Immature natural killer cell (primary cell): ENCODE results near the gene HUWE1. TPM values are rescaled to one million over a fixed set of nuclear protein-coding genes. Genes with fewer than 3 reads are reported as not detected.

ENCODE experiments used
- DNase-seq, 3 donors: peaks; one replicate each; pipeline ENCODE4 v3.0.0; 2022; ENCODE audit warnings: mixed read lengths in 1 of 3
- H3K27ac Mint-ChIP-seq, 6 donors: one replicate each; pipeline ENCODE4 v1.8.0; 2020; ENCODE audit warnings: mixed read lengths in 6 of 6, mild to moderate bottlenecking in 5 of 6, inconsistent platforms in 4 of 6, moderate library complexity in 3 of 6
- H3K27me3 Mint-ChIP-seq, 3 donors: one replicate each; pipeline ENCODE4 v1.8.0; 2020 to 2021; ENCODE audit warnings: low read depth in 3 of 3, mild to moderate bottlenecking in 3 of 3, mixed read lengths in 3 of 3, moderate library complexity in 3 of 3, inconsistent platforms in 1 of 3
- H3K36me3 Mint-ChIP-seq, 3 donors: one replicate each; pipeline ENCODE4 v1.8.0; 2020; ENCODE audit warnings: mixed read lengths in 3 of 3, inconsistent platforms in 2 of 3, mild to moderate bottlenecking in 2 of 3
- H3K4me1 Mint-ChIP-seq, 2 donors: one replicate each; pipeline ENCODE4 v1.8.0; 2020; ENCODE audit warnings: inconsistent platforms in 2 of 2, mild to moderate bottlenecking in 2 of 2, mixed read lengths in 2 of 2, moderate library complexity in 1 of 2
- H3K4me3 Mint-ChIP-seq, 5 donors: one replicate each; pipeline ENCODE4 v1.8.0; 2020; ENCODE audit warnings: mild to moderate bottlenecking in 5 of 5, mixed read lengths in 5 of 5, inconsistent platforms in 3 of 5, moderate library complexity in 3 of 5
- H3K9me3 Mint-ChIP-seq, 6 donors: one replicate each; pipeline ENCODE4 v1.8.0; 2020; ENCODE audit warnings: mild to moderate bottlenecking in 6 of 6, mixed read lengths in 6 of 6, inconsistent platforms in 4 of 6, moderate library complexity in 3 of 6
- polyA plus RNA-seq, 3 donors: library from polyadenylated mRNA; unstranded; fragments of 300-500 nt; fragmentation: Illumina TruSeq; gene quantifications; one replicate each; pipeline ENCODE4 v1.2.3, GENCODE V29; 2021

The HUWE1 gene
- polyA plus RNA-seq, 3 donors from 2014 or later = 4.2 to 22.4 (median 4.6) TPM

DNA sequence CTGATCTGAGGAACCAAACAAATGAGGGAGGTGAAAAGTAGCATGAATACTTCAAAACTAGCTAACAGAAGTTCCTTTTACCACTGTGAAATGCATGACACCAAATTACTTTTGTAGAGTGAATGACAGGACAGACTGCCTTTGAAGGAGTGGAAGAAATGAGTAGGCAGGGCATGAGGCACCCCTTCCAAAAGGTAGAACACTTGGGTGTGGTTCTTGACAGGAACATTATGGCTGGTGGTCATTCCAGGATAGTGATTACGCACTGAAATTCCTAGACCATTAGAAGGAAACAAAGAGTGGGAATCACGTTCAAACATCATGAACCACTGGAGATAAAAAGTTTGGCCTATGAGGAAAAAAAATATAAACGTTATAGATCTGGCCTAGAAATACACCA, 4.9 kb downstream of the HUWE1 start:
- peak overlapping the region in 5 of 6 donors; percentile 10 to 94 (median 40) for H3K27ac Mint-ChIP-seq
- H3K4me1 Mint-ChIP-seq = peaks cover 37 to 61% of the 10 kb centered on the region in 2 donors
- no peak for DNase-seq
- H3K27me3 Mint-ChIP-seq = peaks cover 7 to 18% (median 13%) of the 10 kb centered on the region in 3 donors
- H3K9me3 Mint-ChIP-seq = no peaks in the 10 kb centered on the region
- peaks cover 0 to 4% (median 0%) of the 10 kb centered on the region in 3 donors for H3K36me3 Mint-ChIP-seq
- peak overlapping the region in 3 of 5 donors; percentile 7 to 18 (median 15) for H3K4me3 Mint-ChIP-seq

DNA sequence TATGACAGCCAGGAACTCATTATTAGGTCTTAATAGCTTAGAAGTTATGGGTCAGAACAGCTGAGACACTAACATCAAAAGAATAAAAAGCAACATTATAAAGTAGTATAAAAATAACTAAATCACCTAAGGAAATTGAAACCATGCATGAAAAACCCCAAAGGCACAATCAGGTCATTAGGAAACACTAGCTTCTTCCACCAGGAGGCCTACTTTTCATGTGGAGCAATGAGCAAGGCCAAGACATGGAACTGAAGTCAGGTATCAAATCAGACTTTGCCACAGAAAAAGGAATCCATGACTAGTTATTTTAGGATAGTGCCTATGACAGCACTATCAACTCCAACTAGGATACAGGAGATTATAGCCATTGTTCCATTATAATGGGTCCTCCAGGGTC, 7.9 kb downstream of the HUWE1 start:
- Mint-ChIP-seq H3K4me3 (no peak overlapping the region), H3K4me1 (peaks cover 23 to 53% of the 10 kb centered on the region in 2 donors), H3K27me3 (peaks cover 3 to 9% (median 5%) of the 10 kb centered on the region in 3 donors), H3K9me3 (no peaks in the 10 kb centered on the region), H3K27ac (peak overlapping the region in 1 of 6 donors; percentile 43), H3K36me3 (peaks cover 0 to 4% (median 0%) of the 10 kb centered on the region in 3 donors)
- peak in 1 of 3 donors; percentile 5 for DNase-seq

DNA sequence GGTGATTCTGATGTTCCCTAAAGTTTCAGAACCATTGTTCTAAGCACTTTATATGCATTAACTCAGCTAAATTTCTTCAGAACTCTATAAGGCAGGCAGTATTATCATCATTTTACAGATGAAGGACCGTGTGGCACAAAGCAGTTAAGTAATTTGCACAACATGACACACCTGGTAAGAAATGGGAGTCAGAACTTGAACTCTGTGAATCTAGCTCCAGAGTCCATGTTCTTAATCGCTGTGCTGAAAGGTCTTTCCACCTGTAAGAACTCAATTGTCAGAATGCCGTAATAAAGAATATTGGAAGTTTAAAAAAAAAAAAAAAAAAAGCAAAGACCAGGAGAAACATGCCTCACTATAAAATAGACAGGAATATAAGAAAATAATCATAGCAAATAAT, 9.2 kb downstream of the HUWE1 start:
- peak overlapping the region in 1 of 6 donors; percentile 20 for H3K27ac Mint-ChIP-seq
- H3K4me1 Mint-ChIP-seq = peaks cover 18 to 45% of the 10 kb centered on the region in 2 donors
- peaks cover 0 to 4% (median 0%) of the 10 kb centered on the region in 3 donors for H3K36me3 Mint-ChIP-seq
- H3K27me3 Mint-ChIP-seq = peaks cover 0 to 2% (median 0%) of the 10 kb centered on the region in 3 donors
- no peak for DNase-seq
- H3K9me3 Mint-ChIP-seq = no peaks in the 10 kb centered on the region
- H3K4me3 Mint-ChIP-seq = no peak overlapping the region

DNA sequence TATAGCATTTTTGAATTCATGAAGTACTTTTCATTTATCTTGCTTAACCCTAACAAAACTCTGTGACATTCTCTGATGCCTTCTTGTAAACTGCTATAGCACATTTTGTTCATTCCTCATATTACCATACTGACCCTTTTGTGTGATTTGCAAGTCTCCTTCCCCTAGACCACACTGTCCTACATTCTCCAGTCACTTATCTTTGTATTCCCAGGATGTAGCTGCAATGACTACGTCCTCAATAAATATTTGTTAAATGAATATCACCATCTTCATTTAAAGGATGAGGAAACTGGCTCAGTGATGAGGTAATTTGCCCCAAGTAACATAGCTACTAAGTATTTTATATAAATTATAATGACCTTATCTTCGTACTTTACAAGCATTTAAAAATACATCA, 11.9 kb downstream of the HUWE1 start:
- H3K36me3 Mint-ChIP-seq = peaks cover 0 to 4% (median 0%) of the 10 kb centered on the region in 3 donors
- no peak overlapping the region for H3K27ac Mint-ChIP-seq
- peaks cover 10 to 30% of the 10 kb centered on the region in 2 donors for H3K4me1 Mint-ChIP-seq
- no peaks in the 10 kb centered on the region for H3K27me3 Mint-ChIP-seq
- H3K9me3 Mint-ChIP-seq = no peaks in the 10 kb centered on the region
- no peak for DNase-seq
- no peak overlapping the region for H3K4me3 Mint-ChIP-seq

GRCh38 chrX:53669258-53669657, 17.3 kb downstream of the HUWE1 start:
- H3K27ac Mint-ChIP-seq = peak overlapping the region in 1 of 6 donors; percentile 16
- no peak overlapping the region for H3K4me3 Mint-ChIP-seq
- DNase-seq = no peak
- no peaks in the 10 kb centered on the region for H3K9me3 Mint-ChIP-seq
- peaks cover 1 to 4% (median 2%) of the 10 kb centered on the region in 3 donors for H3K27me3 Mint-ChIP-seq
- H3K4me1 Mint-ChIP-seq = peaks cover 10 to 37% of the 10 kb centered on the region in 2 donors
- H3K36me3 Mint-ChIP-seq = no peaks in the 10 kb centered on the region

DNA sequence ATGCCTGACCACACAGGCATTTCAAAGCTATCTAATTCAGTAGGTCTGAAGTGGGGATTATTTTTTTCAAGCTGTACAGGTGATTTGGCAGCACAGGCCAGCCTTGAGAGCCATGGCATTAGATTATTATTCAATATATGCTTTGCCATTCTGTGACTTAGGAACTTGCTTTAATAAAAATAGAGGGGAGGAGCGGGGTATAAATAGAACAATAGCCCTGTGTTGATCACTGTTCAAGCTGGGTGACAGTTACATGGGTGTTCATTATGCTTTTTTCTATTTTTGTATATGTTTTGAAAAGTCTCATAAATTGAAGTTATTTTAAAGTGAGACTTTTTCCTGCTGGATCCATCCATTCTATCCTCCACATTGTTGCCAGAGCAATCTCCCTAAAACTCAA, 20.3 kb downstream of the HUWE1 start:
- no peak for DNase-seq
- H3K4me3 Mint-ChIP-seq = no peak overlapping the region
- H3K27me3 Mint-ChIP-seq = peaks cover 1 to 7% (median 2%) of the 10 kb centered on the region in 3 donors
- H3K36me3 Mint-ChIP-seq = no peaks in the 10 kb centered on the region
- peak overlapping the region in 2 of 6 donors; percentile 0 to 65 for H3K27ac Mint-ChIP-seq
- H3K4me1 Mint-ChIP-seq = peaks cover 10 to 34% of the 10 kb centered on the region in 2 donors
- H3K9me3 Mint-ChIP-seq = no peaks in the 10 kb centered on the region

DNA sequence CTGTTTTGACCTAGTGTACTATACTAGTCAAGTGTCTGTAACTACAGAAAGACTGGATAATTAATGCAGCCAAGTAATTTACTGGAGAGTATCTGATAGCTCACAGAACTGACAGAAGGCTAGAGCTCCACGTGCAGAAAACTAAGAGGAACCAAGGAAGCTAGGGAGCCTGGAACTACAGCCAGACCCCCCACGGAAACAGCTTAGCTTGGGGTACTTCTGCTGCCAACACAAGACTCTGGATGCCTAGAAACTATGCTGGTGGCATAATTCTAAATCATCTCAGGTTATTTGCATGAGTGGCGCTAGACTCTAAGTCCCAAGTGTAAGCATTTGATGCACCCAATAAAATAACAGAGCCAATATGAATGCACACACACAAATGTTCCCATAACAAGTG, 26.5 kb downstream of the HUWE1 start:
- no peaks in the 10 kb centered on the region for H3K9me3 Mint-ChIP-seq

DNA sequence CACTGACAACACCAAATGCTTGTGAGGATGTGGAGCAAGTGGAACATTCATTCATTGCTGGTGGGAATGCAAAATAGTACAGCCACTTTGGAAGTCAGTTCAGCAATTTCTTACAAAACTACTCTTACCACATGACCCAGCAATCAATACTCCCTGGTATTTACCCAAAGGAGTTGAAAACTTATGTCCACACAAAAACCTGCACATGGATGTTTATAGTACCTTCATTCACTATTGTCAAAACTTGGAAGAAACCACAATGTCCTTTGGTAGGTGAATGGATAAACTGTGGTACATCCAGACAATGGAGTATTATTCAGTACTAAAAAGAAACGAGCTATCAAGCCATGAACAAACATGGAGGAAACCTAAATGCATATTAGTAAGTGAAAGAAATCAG, 27.5 kb downstream of the HUWE1 start:
- DNase-seq = no peak
- H3K9me3 Mint-ChIP-seq = no peaks in the 10 kb centered on the region
- no peaks in the 10 kb centered on the region for H3K36me3 Mint-ChIP-seq
- peaks cover 0 to 2% (median 0%) of the 10 kb centered on the region in 3 donors for H3K27me3 Mint-ChIP-seq
- H3K4me3 Mint-ChIP-seq = no peak overlapping the region
- H3K4me1 Mint-ChIP-seq = peaks cover 30 to 42% of the 10 kb centered on the region in 2 donors
- H3K27ac Mint-ChIP-seq = peak overlapping the region in 4 of 6 donors; percentile 1 to 66 (median 45)

More for the DNA sequence above, 26.5 kb downstream of the HUWE1 start:
- Mint-ChIP-seq H3K4me3 (no peak overlapping the region), H3K4me1 (peaks cover 23 to 40% of the 10 kb centered on the region in 2 donors), H3K27ac (peak overlapping the region in 2 of 6 donors; percentile 7 to 18), H3K36me3 (no peaks in the 10 kb centered on the region), H3K27me3 (peaks cover 0 to 7% (median 0%) of the 10 kb centered on the region in 3 donors)
- no peak for DNase-seq

GRCh38 chrX:53656845-53657244, 29.7 kb downstream of the HUWE1 start:
- no peak overlapping the region for H3K4me3 Mint-ChIP-seq
- no peaks in the 10 kb centered on the region for H3K36me3 Mint-ChIP-seq
- no peaks in the 10 kb centered on the region for H3K9me3 Mint-ChIP-seq
- H3K4me1 Mint-ChIP-seq = peaks cover 38 to 60% of the 10 kb centered on the region in 2 donors
- no peak for DNase-seq
- H3K27ac Mint-ChIP-seq = no peak overlapping the region
- H3K27me3 Mint-ChIP-seq = no peaks in the 10 kb centered on the region

DNA sequence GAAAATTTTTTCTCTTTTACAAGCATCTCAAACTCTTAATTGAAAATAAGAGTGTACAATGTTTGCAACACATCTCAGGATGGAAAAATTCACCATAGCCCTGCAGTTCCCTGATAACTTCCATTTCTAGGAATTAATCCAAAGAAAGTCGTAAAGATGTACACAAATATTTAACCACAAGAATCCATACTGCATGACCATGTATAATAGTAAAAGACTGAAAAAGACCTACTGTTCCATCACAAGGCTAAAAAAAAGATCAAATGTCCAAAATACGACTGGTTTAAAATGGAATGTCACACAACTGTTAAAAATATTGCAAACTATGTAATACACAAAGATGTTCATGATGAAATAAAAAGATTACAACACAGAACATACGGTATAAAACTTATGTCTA, 32.1 kb downstream of the HUWE1 start:
- Mint-ChIP-seq H3K4me3 (no peak overlapping the region), H3K36me3 (no peaks in the 10 kb centered on the region), H3K9me3 (no peaks in the 10 kb centered on the region), H3K27me3 (peaks cover 0 to 2% (median 0%) of the 10 kb centered on the region in 3 donors), H3K27ac (peak overlapping the region in 3 of 6 donors; percentile 13 to 67 (median 52)), H3K4me1 (peaks cover 33 to 60% of the 10 kb centered on the region in 2 donors)
- no peak for DNase-seq

DNA sequence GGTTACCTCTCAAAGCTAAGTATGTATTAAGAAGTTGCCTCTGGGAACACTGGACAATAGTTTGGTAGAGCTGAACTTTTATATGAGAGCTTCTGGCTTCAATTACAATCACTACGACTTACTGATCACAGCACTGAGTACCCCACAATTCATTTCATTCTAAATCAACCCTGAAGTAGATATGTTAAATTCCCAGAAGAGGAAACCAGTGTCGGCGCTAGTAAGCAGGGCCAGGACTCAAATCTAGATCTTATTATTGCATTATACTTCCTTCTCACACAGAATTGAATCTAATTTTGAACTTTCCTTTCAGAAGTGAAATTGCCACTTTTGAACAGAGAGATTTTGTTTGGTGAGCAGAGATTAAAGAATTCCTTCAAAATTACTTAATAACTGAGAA, 41.8 kb downstream of the HUWE1 start:
- Mint-ChIP-seq H3K27ac (peak overlapping the region in 2 of 6 donors; percentile 3 to 49), H3K27me3 (peaks cover 0 to 3% (median 0%) of the 10 kb centered on the region in 3 donors), H3K9me3 (no peaks in the 10 kb centered on the region), H3K4me1 (no peaks in the 10 kb centered on the region), H3K4me3 (no peak overlapping the region), H3K36me3 (peaks cover 0 to 9% (median under 1%) of the 10 kb centered on the region in 3 donors)
- no peak for DNase-seq

GRCh38 chrX:53642337-53642736, 44.2 kb downstream of the HUWE1 start:
- H3K4me1 Mint-ChIP-seq = no peaks in the 10 kb centered on the region
- peak overlapping the region in 1 of 6 donors; percentile 37 for H3K27ac Mint-ChIP-seq
- H3K9me3 Mint-ChIP-seq = no peaks in the 10 kb centered on the region
- DNase-seq = no peak
- H3K27me3 Mint-ChIP-seq = peaks cover 0 to 3% (median 0%) of the 10 kb centered on the region in 3 donors
- H3K4me3 Mint-ChIP-seq = no peak overlapping the region
- peaks cover 4 to 11% (median 4%) of the 10 kb centered on the region in 3 donors for H3K36me3 Mint-ChIP-seq

DNA sequence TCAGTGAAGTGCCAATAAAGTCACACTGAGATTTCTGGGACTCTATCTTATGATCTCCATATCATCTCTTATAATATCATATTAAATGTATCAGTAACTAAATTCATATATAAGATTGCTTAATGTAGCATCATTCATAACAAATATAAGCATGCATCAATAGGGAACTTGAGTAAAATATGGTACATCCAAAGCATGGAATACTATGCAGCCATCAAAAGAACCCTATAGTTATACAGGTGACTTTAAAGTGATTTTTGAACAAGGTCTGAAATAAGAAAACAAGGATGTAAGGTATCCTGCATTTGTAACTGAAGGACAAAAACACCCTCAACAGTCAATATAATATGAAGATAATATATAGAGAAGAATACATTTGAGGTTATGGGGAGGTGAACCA, 47.3 kb downstream of the HUWE1 start:
- Mint-ChIP-seq H3K9me3 (no peaks in the 10 kb centered on the region), H3K4me1 (no peaks in the 10 kb centered on the region), H3K4me3 (no peak overlapping the region), H3K36me3 (peaks cover 4 to 7% (median 4%) of the 10 kb centered on the region in 3 donors), H3K27ac (no peak overlapping the region), H3K27me3 (peaks cover 0 to 5% (median 0%) of the 10 kb centered on the region in 3 donors)
- DNase-seq = no peak

GRCh38 chrX:53637479-53637878, 49.0 kb downstream of the HUWE1 start:
- Mint-ChIP-seq H3K27ac (no peak overlapping the region), H3K9me3 (no peaks in the 10 kb centered on the region), H3K4me3 (no peak overlapping the region), H3K27me3 (peaks cover 0 to 5% (median 0%) of the 10 kb centered on the region in 3 donors), H3K36me3 (peaks cover 4% of the 10 kb centered on the region in 3 donors), H3K4me1 (no peaks in the 10 kb centered on the region)
- no peak for DNase-seq

DNA sequence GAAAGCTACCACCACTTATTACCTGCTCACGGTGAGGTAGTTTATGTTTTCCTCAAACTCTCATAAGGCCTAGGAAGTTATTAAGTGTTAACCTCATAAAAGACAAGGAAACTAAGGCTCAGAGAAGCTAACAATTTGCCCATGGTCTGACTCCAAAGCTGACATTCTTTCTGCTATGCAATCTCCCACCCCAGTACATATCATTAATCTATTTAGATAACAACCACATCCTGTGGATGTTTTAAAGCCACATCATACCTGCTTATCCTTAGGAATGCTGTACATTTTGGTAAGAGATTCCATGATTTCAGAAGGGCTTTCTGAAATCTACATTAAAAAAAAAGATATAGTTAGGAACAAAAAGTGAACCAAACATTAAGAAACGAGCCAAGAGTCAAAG, 55.4 kb downstream of the HUWE1 start:
- peaks cover 0 to 8% (median 4%) of the 10 kb centered on the region in 3 donors for H3K36me3 Mint-ChIP-seq
- no peak for DNase-seq
- H3K27me3 Mint-ChIP-seq = no peaks in the 10 kb centered on the region
- H3K4me1 Mint-ChIP-seq = no peaks in the 10 kb centered on the region
- H3K9me3 Mint-ChIP-seq = no peaks in the 10 kb centered on the region
- no peak overlapping the region for H3K4me3 Mint-ChIP-seq
- H3K27ac Mint-ChIP-seq = no peak overlapping the region
